Colonic mucosa (tissue), 4 donors: Measurements from ENCODE around the gene MAP2K5. TPM values are rescaled to one million over a fixed set of nuclear protein-coding genes. Genes with fewer than 3 reads are reported as not detected.

Experiments used
- DNase-seq: peaks from one replicate; pipeline ENCODE4 v3.0.0-alpha.2; 2020
- H3K27ac ChIP-seq: fragments of 200-600 bp; one replicate; pipeline ENCODE4 v1.8.0; 2021
- H3K27me3 ChIP-seq: fragments of 200-600 bp; one replicate; pipeline ENCODE4 v1.8.0; 2021
- H3K36me3 ChIP-seq: fragments of 200-600 bp; one replicate; pipeline ENCODE4 v1.8.0; 2021
- H3K4me1 ChIP-seq: fragments of 200-600 bp; one replicate; pipeline ENCODE4 v1.8.0; 2021; ENCODE audit warnings: mild to moderate bottlenecking
- H3K4me3 ChIP-seq: fragments of 200-600 bp; one replicate; pipeline ENCODE4 v1.8.0; 2021
- H3K9ac ChIP-seq, 2 donors: one replicate each; pipeline ENCODE4 v1.7.0; 2013; ENCODE audit warnings: control low read depth in 2 of 2, low read depth in 2 of 2, low read length in 2 of 2
- H3K9me3 ChIP-seq: fragments of 200-600 bp; one replicate; pipeline ENCODE4 v1.8.0; 2021
- CTCF ChIP-seq: fragments of 200-600 bp; IDR thresholded peaks from one replicate; pipeline ENCODE4 v1.8.0; 2022; ENCODE audit warnings: antibody characterized with exemption, mild to moderate bottlenecking
- intact Hi-C: fragments of 100-400 bp; cut with DNase I; formaldehyde crosslinking; loops from one replicate; pipeline ENCODE4 v1.14.1; 2022
- total RNA-seq, 2 donors: library from RNA; stranded (reverse); fragmentation: NEBNext Ultra II Directional in 1 of 2; extraction: Animal tissue kit (Norgen Biotek cat#: 25700) in 1 of 2; gene quantifications; one replicate each; pipeline ENCODE4 v1.2.1, GENCODE V29; 2021
- donor health status: healthy.
- donor health status: DM: no; HTN: no; CAD: no.
- donor health status: DM: no; HTN: no; CAD: no.

MAP2K5 gene
- total RNA-seq, 2 donors from 2014 or later = 19.1 to 20.2 TPM

GRCh38 chr15:67744331-67745072 is 202.0 kb downstream of the MAP2K5 start:
- Histone ChIP-seq H3K9me3 (no peaks in the 10 kb centered on the region), H3K27ac (no peak overlapping the region), H3K9ac (no peak overlapping the region), H3K4me1 (peaks cover 3% of the 10 kb centered on the region), H3K27me3 (no peaks in the 10 kb centered on the region), H3K4me3 (no peak overlapping the region), H3K36me3 (no peaks in the 10 kb centered on the region)
- no peak for DNase-seq
- TF ChIP-seq CTCF = no peak
- intact Hi-C loops = no loop called here

GRCh38 chr15:67745073-67746006 is 202.8 kb downstream of the MAP2K5 start:
- peaks cover 3% of the 10 kb centered on the region for H3K4me1 ChIP-seq
- TF ChIP-seq CTCF = no peak
- no peak for DNase-seq
- H3K36me3 ChIP-seq = no peaks in the 10 kb centered on the region
- H3K4me3 ChIP-seq = no peak overlapping the region
- no peaks in the 10 kb centered on the region for H3K9me3 ChIP-seq
- no peaks in the 10 kb centered on the region for H3K27me3 ChIP-seq
- no peak overlapping the region for H3K27ac ChIP-seq
- no peak overlapping the region for H3K9ac ChIP-seq
- intact Hi-C loops = no loop called here

- DNase-seq = no peak
- H3K27ac ChIP-seq = no peak overlapping the region
- H3K9ac ChIP-seq = no peak overlapping the region
- no peak overlapping the region for H3K4me3 ChIP-seq
- peaks cover 3% of the 10 kb centered on the region for H3K4me1 ChIP-seq
- intact Hi-C loops = no loop called here
- H3K27me3 ChIP-seq = no peaks in the 10 kb centered on the region
- no peak for TF ChIP-seq CTCF
- no peaks in the 10 kb centered on the region for H3K9me3 ChIP-seq
- no peaks in the 10 kb centered on the region for H3K36me3 ChIP-seq
These were observed 203.5 kb downstream of the MAP2K5 start for GRCh38 chr15:67746022-67746421.

GRCh38 chr15:67746450-67746849 is 203.9 kb downstream of the MAP2K5 start:
- Histone ChIP-seq H3K9me3 (no peaks in the 10 kb centered on the region), H3K4me3 (no peak overlapping the region), H3K4me1 (peaks cover 3% of the 10 kb centered on the region), H3K36me3 (no peaks in the 10 kb centered on the region), H3K27me3 (no peaks in the 10 kb centered on the region), H3K27ac (no peak overlapping the region), H3K9ac (no peak overlapping the region)
- no peak for TF ChIP-seq CTCF
- peak; percentile 27 for DNase-seq
- intact Hi-C loops = no loop called here

- H3K27me3 ChIP-seq = no peaks in the 10 kb centered on the region
- TF ChIP-seq CTCF = no peak
- peaks cover 3% of the 10 kb centered on the region for H3K4me1 ChIP-seq
- no peak for DNase-seq
- intact Hi-C loops = no loop called here
- no peak overlapping the region for H3K9ac ChIP-seq
- no peak overlapping the region for H3K27ac ChIP-seq
- no peaks in the 10 kb centered on the region for H3K36me3 ChIP-seq
- no peaks in the 10 kb centered on the region for H3K9me3 ChIP-seq
- H3K4me3 ChIP-seq = no peak overlapping the region
These were observed 205.4 kb downstream of the MAP2K5 start for GRCh38 chr15:67747921-67748320.
